Midbrain (tissue), 1 donor: Measurements from ENCODE around the gene SH3GL1.
"Not testable (repeated sequence)": the region's sequence is repeated elsewhere in the genome, so short reads cannot be mapped to it uniquely, and the experiment has no call there.

Experiments used
- DNase-seq: peaks from one replicate; lab custom pipeline; 2025; lab: John Stamatoyannopoulos, UW

SH3GL1 gene

GRCh38 chr19:4343370-4344307, 56.7 kb downstream of the SH3GL1 start, which contains the start of gene MPND:
Gene MPND (plus strand): TSS chr19:4343562. CDS start chr19:4343594, 32 bp downstream.
- DNase-seq = peak; percentile 92

- peak; percentile 99 for DNase-seq
Observed at GRCh38 chr19:4342615-4343369, 57.6 kb downstream of the SH3GL1 start.

- DNase-seq = no peak
Observed at GRCh38 chr19:4342314-4342614, 58.1 kb downstream of the SH3GL1 start.

GRCh38 chr19:4338441-4339355, 61.6 kb downstream of the SH3GL1 start, which contains the start of gene STAP2:
Gene STAP2 (minus strand): TSS chr19:4338827. CDS start chr19:4338753, 74 bp downstream.
- no peak for DNase-seq

- no peak for DNase-seq
Observed at GRCh38 chr19:4337906-4338440, 62.4 kb downstream of the SH3GL1 start.

GRCh38 chr19:4334929-4335570, 65.3 kb downstream of the SH3GL1 start:
- no peak for DNase-seq

- DNase-seq = no peak
Observed at GRCh38 chr19:4329858-4330257, 70.5 kb downstream of the SH3GL1 start.

- DNase-seq = not testable (repeated sequence)
Observed at GRCh38 chr19:4328991-4329681, 71.2 kb downstream of the SH3GL1 start.

- peak; percentile 94 for DNase-seq
Observed at GRCh38 chr19:4328243-4328990, 71.9 kb downstream of the SH3GL1 start.

- no peak for DNase-seq
Observed at GRCh38 chr19:4327877-4328242, 72.5 kb downstream of the SH3GL1 start.

GRCh38 chr19:4327252-4327876, 73.0 kb downstream of the SH3GL1 start:
- peak; percentile 46 for DNase-seq

- DNase-seq = no peak
Observed at GRCh38 chr19:4326837-4327251, 73.5 kb downstream of the SH3GL1 start.

GRCh38 chr19:4326215-4326836, 74.0 kb downstream of the SH3GL1 start:
- no peak for DNase-seq

GRCh38 chr19:4324228-4324627, 76.1 kb downstream of the SH3GL1 start:
- no peak for DNase-seq

- DNase-seq = no peak
Observed at GRCh38 chr19:4323692-4324091, 76.7 kb downstream of the SH3GL1 start.

GRCh38 chr19:4322942-4323665, 77.2 kb downstream of the SH3GL1 start:
- DNase-seq = no peak

- DNase-seq = no peak
Observed at GRCh38 chr19:4320419-4320818, 79.9 kb downstream of the SH3GL1 start.

- DNase-seq = no peak
Observed at GRCh38 chr19:4319067-4319718, 81.2 kb downstream of the SH3GL1 start.
